CD4-positive, alpha-beta T cell (primary cell): Measurements from ENCODE around the gene KRTDAP. TPM values are rescaled to one million over a fixed set of nuclear protein-coding genes. Genes with fewer than 3 reads are reported as not detected.

Source experiments
- ATAC-seq: fragments of 200-7000 bp; cut with Tn5 transposase; one replicate; pipeline ENCODE4 v1.10.0; 2022; ENCODE audit warnings: mild to moderate bottlenecking; ENCODE audit not compliant: poor library complexity
- CTCF ChIA-PET: fragments of 350-600 bp; sonication (Branson Sonifier 250); formaldehyde crosslinking; loops from one replicate; lab custom pipeline; 2021; ENCODE audit warnings: antibody characterized with exemption, inconsistent platforms; lab: Charles Lee
- POLR2A ChIA-PET: fragments of 350-600 bp; sonication (Branson Sonifier 250); formaldehyde crosslinking; loops from one replicate; lab custom pipeline; 2021; ENCODE audit warnings: antibody characterized with exemption, inconsistent platforms; lab: Charles Lee
- DNase-seq, 14 experiments: peaks; one replicate each; pipeline ENCODE4 v3.0.0-alpha.2; 2013 to 2020; ENCODE audit warnings: mixed read lengths in 2 of 14
- H3K27ac ChIP-seq, 2 donors: one replicate each; pipeline versions ENCODE4 v1.5.1 to v1.7.0; 2013; ENCODE audit warnings: low read length in 2 of 2, low read depth in 1 of 2, mild to moderate bottlenecking in 1 of 2
- H3K27me3 ChIP-seq, 2 experiments: 1 replicate in 1 of 2; 2 replicates in 1 of 2; pipeline versions ENCODE4 v1.6.1 to v1.7.0; 2013; ENCODE audit warnings: low read length in 2 of 2, control low read depth in 1 of 2, mild to moderate bottlenecking in 1 of 2, moderate library complexity in 1 of 2; ENCODE audit not compliant: insufficient read depth in 2 of 2, control insufficient read depth in 1 of 2
- H3K36me3 ChIP-seq: one replicate; pipeline ENCODE4 v1.6.1; 2013; ENCODE audit warnings: low read length, control low read depth; ENCODE audit not compliant: insufficient read depth
- H3K4me1 ChIP-seq: one replicate; pipeline ENCODE4 v1.6.1; 2013; ENCODE audit warnings: low read length, control low read depth; ENCODE audit not compliant: insufficient read depth
- H3K4me3 ChIP-seq: one replicate; pipeline ENCODE4 v1.5.1; 2013; ENCODE audit warnings: mild to moderate bottlenecking, low read length, moderate library complexity
- H3K9me3 ChIP-seq, 2 experiments: 1 replicate in 1 of 2; 2 replicates in 1 of 2; pipeline versions ENCODE4 v1.6.1 to v1.7.0; 2013; ENCODE audit warnings: low read length in 2 of 2, mild to moderate bottlenecking in 2 of 2, control low read depth in 1 of 2, moderate library complexity in 1 of 2; ENCODE audit not compliant: control insufficient read depth in 1 of 2, insufficient read depth in 1 of 2
- H3K27ac Mint-ChIP-seq: one replicate; pipeline ENCODE4 v1.8.0; 2020; ENCODE audit warnings: mixed read lengths
- H3K27me3 Mint-ChIP-seq: one replicate; pipeline ENCODE4 v1.8.0; 2021; ENCODE audit warnings: mixed read lengths
- H3K36me3 Mint-ChIP-seq: one replicate; pipeline ENCODE4 v1.8.0; 2021; ENCODE audit warnings: low read depth, mixed read lengths
- H3K4me1 Mint-ChIP-seq: one replicate; pipeline ENCODE4 v1.8.0; 2021; ENCODE audit warnings: low read depth, mixed read lengths
- H3K4me3 Mint-ChIP-seq: one replicate; pipeline ENCODE4 v1.8.0; 2020; ENCODE audit warnings: mild to moderate bottlenecking, mixed read lengths
- H3K9me3 Mint-ChIP-seq: one replicate; pipeline ENCODE4 v1.8.0; 2020; ENCODE audit warnings: mixed read lengths
- intact Hi-C, 2 experiments: fragments of 100-400 bp; cut with DNase I in 1 of 2; cut with micrococcal nuclease in 1 of 2; formaldehyde crosslinking; loops; one replicate each; pipeline versions ENCODE4 v1.15.1 to v1.9.0; 2023 to 2025; cut with DNase I, micrococcal nuclease
- total RNA-seq, 174 experiments: library from RNA in 2 of 174; stranded (reverse) in 2 of 174; gene quantifications; one replicate each; pipeline ENCODE4 v1.2.3 and lab custom pipeline; 2021 to 2026
- TF ChIP-seq, protein P1 (sequence below): fragments of 200-600 bp; IDR thresholded peaks from one replicate; pipeline ENCODE4 v1.8.0; 2022; ENCODE audit warnings: antibody characterized with exemption, mild to moderate bottlenecking

The KRTDAP gene
- total RNA-seq, 2 experiments from 2014 or later, result not detected

DNA sequence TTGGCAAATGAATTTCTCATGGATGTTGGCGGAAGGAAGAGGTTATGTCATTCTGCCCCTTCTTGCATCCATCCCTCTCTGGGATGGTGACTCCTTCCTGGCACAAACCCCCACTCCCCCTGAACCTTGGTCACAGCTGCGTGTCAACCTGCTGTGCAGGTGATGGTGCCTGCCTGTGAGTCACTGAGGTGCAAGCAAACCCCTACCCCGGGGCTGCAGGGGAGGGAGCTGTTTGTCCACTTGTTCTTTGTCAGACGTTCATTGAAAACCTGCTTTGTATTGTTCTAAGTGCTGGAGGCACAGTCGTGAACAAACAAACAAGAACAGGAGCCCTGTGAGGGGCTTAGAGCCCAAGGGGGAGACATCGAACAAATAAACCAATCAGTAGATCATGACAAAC lies 41.0 kb upstream of the KRTDAP start:
- peaks cover 0 to 14% of the 10 kb centered on the region in 2 experiments for H3K9me3 ChIP-seq
- CTCF ChIA-PET, result no interaction called here
- POLR2A ChIA-PET, result no interaction called here
- Mint-ChIP-seq H3K9me3 (no peaks in the 10 kb centered on the region), H3K27ac (no peak overlapping the region), H3K36me3 (no peaks in the 10 kb centered on the region), H3K27me3 (peaks cover 59% of the 10 kb centered on the region), H3K4me3 (no peak overlapping the region), H3K4me1 (peaks cover 12% of the 10 kb centered on the region)
- peaks cover 4 to 5% of the 10 kb centered on the region in 2 experiments for H3K27me3 ChIP-seq
- TF ChIP-seq, protein P1, sequence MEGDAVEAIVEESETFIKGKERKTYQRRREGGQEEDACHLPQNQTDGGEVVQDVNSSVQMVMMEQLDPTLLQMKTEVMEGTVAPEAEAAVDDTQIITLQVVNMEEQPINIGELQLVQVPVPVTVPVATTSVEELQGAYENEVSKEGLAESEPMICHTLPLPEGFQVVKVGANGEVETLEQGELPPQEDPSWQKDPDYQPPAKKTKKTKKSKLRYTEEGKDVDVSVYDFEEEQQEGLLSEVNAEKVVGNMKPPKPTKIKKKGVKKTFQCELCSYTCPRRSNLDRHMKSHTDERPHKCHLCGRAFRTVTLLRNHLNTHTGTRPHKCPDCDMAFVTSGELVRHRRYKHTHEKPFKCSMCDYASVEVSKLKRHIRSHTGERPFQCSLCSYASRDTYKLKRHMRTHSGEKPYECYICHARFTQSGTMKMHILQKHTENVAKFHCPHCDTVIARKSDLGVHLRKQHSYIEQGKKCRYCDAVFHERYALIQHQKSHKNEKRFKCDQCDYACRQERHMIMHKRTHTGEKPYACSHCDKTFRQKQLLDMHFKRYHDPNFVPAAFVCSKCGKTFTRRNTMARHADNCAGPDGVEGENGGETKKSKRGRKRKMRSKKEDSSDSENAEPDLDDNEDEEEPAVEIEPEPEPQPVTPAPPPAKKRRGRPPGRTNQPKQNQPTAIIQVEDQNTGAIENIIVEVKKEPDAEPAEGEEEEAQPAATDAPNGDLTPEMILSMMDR, result no peak
- ATAC-seq (no peak), DNase-seq (no peak)
- H3K27ac ChIP-seq, result no peak overlapping the region
- intact Hi-C loops, result no loop called here
- H3K36me3 ChIP-seq, result no peaks in the 10 kb centered on the region
- peaks cover 14% of the 10 kb centered on the region for H3K4me1 ChIP-seq
- no peak overlapping the region for H3K4me3 ChIP-seq

DNA sequence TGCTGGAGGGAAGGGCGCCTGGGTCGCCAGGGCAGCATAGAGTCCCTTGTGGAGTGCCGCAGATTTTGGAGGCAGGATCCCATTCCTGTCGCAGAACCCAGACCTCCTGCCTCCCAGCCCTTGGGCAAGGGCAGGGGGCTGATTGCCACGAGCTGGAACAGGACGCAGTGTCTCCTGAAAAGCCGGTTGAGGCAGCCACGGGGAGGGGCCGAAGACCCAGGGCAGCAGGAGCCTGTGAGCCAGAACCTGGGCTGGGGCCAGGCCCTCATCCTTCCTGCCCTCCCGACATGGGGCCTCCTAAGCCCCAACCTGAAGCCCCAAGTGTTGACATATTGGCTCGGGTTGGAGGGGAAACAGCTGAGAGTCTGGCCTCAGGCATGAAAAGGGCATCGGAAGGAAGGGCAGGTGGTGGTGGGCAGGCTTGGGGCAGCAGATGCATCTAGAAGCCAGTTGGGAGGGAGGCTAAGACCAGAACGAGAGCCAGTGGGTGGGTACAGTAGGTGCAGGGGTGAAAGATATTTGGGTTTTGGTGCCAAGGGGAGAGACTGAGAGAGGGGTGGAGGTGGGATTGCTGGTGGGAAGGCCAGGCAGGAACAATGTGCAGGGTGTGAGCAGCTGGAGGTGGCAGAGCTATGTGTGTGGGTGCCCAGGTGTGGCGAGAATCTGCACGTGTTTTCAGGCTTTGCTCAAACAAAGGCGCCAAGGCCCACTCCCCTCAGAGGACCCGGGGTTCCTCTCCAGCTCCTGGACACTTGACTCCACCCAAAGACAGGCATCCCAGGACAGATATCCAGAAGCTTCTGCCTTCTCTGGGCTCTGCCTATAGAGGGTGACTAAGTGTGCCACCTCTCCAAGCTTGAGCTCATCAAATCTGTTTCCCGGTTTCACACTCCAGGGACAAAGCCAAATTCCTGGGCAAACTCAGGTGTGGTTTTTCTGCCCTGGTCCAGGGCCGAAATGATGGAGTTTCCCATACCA lies 39.3 kb upstream of the KRTDAP start:
- H3K4me1 Mint-ChIP-seq, result peaks cover 12% of the 10 kb centered on the region
- no peaks in the 10 kb centered on the region for H3K36me3 Mint-ChIP-seq
- ATAC-seq (no peak), DNase-seq (no peak)
- intact Hi-C loops, result no loop called here
- no peaks in the 10 kb centered on the region for H3K9me3 Mint-ChIP-seq
- peaks cover 4 to 6% of the 10 kb centered on the region in 2 experiments for H3K27me3 ChIP-seq
- no peak overlapping the region for H3K4me3 ChIP-seq
- peaks cover 0 to 14% of the 10 kb centered on the region in 2 experiments for H3K9me3 ChIP-seq
- TF ChIP-seq, protein P1, result no peak
- H3K27ac ChIP-seq, result no peak overlapping the region
- ChIA-PET CTCF (no interaction called here), POLR2A (no interaction called here)
- H3K36me3 ChIP-seq, result no peaks in the 10 kb centered on the region
- no peak overlapping the region for H3K27ac Mint-ChIP-seq
- H3K4me3 Mint-ChIP-seq, result no peak overlapping the region
- H3K27me3 Mint-ChIP-seq, result peaks cover 59% of the 10 kb centered on the region
- H3K4me1 ChIP-seq, result peaks cover 14% of the 10 kb centered on the region

DNA sequence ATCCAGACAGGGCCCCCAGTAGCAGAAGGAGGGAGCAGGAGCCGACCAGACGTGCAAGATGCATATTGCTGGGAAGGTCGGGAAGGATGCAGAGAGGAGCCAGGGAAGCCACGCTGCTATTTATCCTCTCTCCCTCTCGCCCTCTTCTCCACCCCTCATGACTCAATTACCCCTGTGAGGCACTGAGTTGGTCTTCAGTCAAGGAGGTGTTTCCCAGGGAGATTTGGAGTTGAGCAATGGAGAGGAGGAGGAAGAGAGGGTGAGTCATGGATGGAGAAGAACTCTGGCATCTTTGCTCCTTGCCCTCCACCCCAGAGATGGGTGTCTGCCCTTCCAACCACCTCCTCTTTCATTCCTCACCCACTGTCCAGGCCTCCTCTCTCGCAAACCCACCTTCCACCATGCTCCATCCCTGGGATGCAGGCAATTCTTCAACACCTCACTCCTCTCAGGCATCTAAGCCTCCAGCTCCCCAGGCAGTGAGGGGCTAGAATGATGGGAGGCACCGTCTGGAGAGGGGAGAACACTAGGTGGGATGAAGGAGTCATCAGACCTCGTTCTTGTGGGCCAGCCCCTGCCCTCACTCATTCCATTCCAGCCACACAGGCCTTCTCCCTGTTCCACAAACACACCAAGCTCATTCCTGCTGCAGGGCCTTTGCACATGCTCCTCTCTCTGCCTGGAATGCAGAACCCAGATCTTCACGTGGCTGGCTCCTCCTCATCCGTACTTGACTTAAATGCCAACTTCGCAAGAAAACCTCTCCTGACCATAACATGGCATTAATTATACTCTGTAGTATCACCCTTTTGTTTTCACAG lies 38.2 kb upstream of the KRTDAP start, which contains the start of gene SBSN:
SBSN (minus strand) TSS at position 94 of the 821 bp plus-strand sequence; CDS start at position 64, 30 bp downstream.
- intact Hi-C loops, result no loop called here
- Histone ChIP-seq H3K4me3 (no peak within 1 kb of the TSS), H3K4me1 (peaks cover 3% of the 10 kb centered on the region), H3K27ac (no peak within 1 kb of the TSS), H3K27me3 (peaks cover 0 to 5% of the 10 kb centered on the region in 2 experiments), H3K36me3 (no peaks in the 10 kb centered on the region), H3K9me3 (peaks cover 0 to 12% of the 10 kb centered on the region in 2 experiments)
- DNase-seq (no peak), ATAC-seq (no peak)
- ChIA-PET CTCF (no interaction called here), POLR2A (no interaction called here)
- H3K4me1 Mint-ChIP-seq, result peaks cover 5% of the 10 kb centered on the region
- H3K4me3 Mint-ChIP-seq, result no peak within 1 kb of the TSS
- H3K36me3 Mint-ChIP-seq, result no peaks in the 10 kb centered on the region
- H3K27me3 Mint-ChIP-seq, result peaks cover 56% of the 10 kb centered on the region
- TF ChIP-seq, protein P1, result no peak
- H3K27ac Mint-ChIP-seq, result no peak within 1 kb of the TSS
- no peaks in the 10 kb centered on the region for H3K9me3 Mint-ChIP-seq
